GM12892 (cell line): ENCODE data around the gene ERCC4.

Experiments
- POLR2A ChIP-seq: IDR thresholded peaks from 2 replicates; pipeline ENCODE4 v1.6.1; 2011; ENCODE audit warnings: low read depth, low read length, control low read depth
- POLR2AphosphoS5 ChIP-seq: IDR thresholded peaks from 2 replicates; pipeline ENCODE4 v1.6.1; 2011; ENCODE audit warnings: low read depth, low read length, control low read depth
- TAF1 ChIP-seq: IDR thresholded peaks from 2 replicates; pipeline ENCODE4 v1.6.1; 2011; ENCODE audit warnings: low read depth, mild to moderate bottlenecking, control low read depth, low read length, borderline replicate concordance

- TF ChIP-seq POLR2AphosphoS5, result no peak
- TF ChIP-seq POLR2A, result no peak
- TF ChIP-seq TAF1, result no peak
These were observed 510 bp downstream of the ERCC4 start for GRCh38 chr16:13920510-13920818.
